ENCODE measurements around the gene PPM1H.

The PPM1H gene

GRCh38 chr12:62866451-62867082, 68.4 kb downstream of the PPM1H start:
- DNase-seq, result no peak

GRCh38 chr12:62865937-62866336, 69.0 kb downstream of the PPM1H start:
- peak; percentile 6 for DNase-seq

DNA sequence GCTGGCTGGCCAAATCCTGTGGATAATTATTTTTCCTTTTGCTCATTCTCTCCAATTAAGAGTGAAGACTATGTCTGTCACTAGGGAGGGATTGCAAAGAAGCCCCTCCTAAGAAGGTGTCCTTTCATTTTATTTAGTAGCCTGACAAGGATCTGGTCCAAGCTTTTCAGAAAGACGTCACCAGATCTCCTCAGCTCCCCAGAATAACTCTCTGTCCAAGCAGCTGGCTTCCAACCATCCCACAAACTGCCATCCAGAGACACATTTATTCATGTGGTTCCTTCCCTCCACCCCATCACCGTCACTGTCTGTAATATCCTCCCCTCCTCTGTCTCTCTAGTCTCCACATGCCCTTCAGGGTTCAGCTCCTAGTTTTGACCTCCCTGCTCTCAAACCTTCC, 69.9 kb downstream of the PPM1H start:
- DNase-seq, result no peak

DNA sequence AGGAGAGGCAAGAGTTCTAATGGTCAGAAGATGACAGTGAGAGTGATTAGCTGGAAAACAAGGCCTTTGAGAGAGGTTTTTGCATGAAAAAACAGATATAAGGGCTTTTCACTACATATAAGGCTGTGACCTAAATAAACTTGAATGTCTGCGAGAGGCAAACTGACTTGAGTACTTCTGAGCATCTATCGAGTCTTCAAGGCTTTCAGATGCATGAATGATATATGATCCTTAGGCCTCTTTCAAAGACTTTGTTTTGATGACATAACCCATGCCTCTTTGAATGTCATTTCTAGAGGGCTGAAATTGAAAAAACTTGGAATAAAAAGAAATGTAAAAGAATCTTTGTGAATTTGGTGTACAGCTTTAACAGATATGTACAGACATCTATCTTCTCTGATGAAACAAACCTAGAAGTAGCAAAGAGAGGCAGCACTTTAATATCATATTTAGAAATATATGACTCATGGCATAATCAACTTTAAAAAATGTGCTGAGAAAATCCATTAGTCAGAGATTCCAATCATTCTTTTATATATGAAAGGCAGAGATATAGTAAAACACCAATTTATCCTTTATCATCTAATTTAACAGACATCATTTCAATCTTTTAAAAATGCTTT, 72.6 kb downstream of the PPM1H start:
- DNase-seq, result no peak

GRCh38 chr12:62861586-62861985, 73.4 kb downstream of the PPM1H start:
- DNase-seq, result no peak

DNA sequence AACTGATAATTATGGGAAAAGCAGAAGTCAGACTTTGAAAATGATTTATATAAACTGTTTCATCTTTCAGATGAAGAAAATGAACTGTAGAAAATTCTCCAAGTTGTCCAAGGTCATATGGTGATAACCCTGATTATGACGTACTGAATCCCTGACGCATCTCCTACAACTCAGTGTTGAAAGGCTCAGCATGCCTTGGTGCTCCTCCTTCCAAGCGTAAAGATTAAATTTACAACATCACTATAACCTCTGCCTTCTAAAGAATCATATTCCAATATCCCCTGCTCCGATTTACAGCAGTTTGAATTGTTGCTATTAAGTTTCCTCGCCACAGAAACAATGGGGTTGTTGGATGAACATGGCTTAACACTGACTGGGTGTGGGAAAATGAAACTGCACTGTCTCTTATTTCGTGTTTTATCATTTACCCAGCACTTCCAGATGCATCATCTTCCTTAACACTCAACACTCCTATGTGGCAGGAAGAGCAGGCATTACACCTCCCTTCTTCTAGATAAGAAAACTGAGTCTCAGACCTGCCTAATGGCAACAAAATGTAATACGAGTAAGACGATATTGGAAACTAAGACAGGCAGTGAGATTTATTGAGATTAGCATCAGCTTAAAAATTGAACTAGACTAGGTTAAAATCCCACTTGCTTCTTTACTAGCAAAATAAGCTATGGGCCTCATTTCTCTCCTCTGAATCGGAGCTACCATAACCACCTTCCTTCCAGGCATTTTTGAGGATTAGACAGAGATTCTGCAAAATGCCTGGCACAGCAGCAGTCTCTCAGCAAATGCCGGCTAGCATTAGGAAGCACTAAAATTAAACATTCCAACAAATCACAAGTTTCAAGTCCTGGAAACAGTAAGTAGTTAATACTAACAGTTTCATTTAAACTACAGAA, 74.2 kb downstream of the PPM1H start:
- no peak for DNase-seq

GRCh38 chr12:62860020-62860419, 74.9 kb downstream of the PPM1H start:
- no peak for DNase-seq

- DNase-seq, result peak; percentile 83
These were observed 75.6 kb downstream of the PPM1H start for GRCh38 chr12:62859321-62859737.

GRCh38 chr12:62856454-62856853, 78.5 kb downstream of the PPM1H start:
- DNase-seq, result no peak

DNA sequence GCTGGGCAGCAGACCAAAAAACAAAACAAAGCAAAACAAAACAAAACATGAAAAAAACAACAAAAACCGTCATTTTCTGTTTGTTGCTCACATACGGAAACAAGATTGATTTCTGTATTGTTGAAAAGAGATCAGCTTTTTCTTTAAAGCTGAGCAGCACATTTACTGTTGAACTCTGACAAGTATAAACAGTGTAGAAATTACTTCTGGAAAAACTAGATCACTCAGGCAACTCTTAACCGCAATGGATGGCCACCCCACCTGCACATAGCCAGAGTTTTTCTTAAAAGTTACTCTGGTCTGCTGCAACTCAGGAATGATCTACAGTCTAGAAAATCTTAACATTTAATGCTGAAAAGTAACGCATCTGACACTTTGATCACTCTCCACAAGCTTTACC, 80.9 kb downstream of the PPM1H start:
- no peak for DNase-seq

DNA sequence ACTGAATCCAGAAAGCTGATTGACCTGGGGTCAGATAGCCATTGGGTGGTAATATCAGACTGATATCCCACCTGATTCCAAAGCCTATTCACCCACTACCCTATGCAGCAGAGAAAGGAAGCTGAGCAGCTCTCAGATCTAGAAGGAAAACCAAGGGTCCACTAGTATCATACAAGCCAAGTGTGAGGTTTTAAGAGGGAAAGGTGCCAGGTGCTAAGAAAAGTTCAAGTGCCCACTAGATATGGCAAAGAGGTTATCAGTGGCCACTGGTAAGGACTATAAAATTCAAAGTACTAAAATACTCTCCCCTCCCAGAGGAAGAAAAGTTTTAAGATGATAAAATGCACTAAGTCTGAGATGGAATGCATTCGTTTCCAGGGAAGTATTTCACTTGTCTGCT, 85.6 kb downstream of the PPM1H start:
- no peak for DNase-seq

- no peak for DNase-seq
These were observed 86.5 kb downstream of the PPM1H start for GRCh38 chr12:62848418-62848817.

GRCh38 chr12:62847709-62848108, 87.2 kb downstream of the PPM1H start:
- no peak for DNase-seq

DNA sequence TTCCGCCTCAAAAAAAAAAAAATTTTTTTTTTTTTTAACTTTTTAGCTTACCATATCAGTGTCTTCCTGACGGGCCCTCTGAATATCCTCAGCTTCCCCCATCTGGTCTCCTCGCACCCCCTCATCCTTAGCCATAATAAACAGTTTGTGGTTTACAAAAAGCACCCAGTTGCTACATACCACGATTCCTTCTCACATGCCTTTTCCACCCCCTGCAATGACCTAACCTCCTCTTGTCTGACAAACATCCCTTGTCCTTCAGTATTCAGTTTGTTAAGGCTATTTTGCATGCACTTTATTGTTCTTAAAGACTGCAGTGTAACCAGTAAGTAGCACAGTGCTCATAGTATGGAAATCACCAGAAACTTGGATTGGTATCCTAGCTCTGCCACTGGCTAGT, 88.5 kb downstream of the PPM1H start:
- no peak for DNase-seq

DNA sequence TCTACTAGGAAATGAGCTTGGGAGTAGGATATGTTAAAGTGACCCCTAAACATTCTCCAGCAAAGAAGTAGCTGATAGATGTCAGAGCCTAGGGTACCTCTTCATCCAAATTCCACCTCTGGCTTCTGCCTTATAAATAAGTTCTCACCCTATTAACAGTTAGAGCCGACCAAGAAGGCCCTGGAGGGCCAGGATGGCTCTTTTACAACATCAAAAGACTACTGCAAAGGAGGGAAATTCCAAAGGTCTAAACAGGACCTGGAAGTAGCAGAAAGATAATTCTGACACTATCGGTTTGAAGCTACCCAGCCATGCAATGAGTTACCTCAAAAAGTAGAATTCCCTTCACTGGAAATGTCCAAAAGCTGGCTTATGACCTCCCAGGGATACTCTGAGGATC, 90.0 kb downstream of the PPM1H start:
- DNase-seq, result no peak

DNA sequence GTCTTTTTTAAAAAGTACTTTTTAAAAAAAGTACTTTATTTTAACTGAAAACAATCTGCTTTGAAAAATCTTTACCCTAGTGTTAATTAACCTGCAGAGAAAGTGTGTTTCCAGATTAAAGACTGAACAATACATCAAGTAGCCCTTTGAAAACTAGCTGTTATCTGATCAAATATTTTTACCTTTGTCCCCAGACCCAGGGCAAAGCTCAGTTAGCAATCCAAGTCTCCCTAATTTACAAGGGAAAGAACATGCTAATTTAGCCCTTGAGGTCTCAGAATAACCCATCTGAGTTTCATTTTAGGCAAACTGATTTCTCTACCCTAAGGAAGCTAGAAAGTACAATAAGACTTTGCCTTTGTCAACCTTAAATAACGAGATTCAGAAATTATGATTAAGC, 91.2 kb downstream of the PPM1H start:
- no peak for DNase-seq

GRCh38 chr12:62841846-62842245, 93.1 kb downstream of the PPM1H start:
- no peak for DNase-seq

DNA sequence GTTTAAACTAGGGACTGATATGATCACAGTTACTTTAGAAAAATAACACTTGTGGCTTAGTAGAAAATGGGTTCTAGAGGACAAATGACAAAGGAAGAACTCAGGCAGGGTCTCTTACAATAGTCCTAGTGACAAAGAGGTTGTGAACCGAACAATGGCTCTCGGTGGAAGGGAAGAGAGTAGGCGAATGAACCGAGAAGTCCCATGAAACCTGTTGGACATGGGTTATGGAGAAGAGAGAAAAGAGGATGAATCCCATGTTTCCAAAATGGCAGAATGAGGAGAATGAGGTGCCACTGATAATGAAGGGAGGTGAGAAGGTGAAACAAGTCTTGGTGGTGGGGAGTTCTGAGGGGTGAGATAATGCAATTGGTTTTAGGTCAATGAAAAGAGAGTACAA, 94.1 kb downstream of the PPM1H start:
- DNase-seq, result no peak

DNA sequence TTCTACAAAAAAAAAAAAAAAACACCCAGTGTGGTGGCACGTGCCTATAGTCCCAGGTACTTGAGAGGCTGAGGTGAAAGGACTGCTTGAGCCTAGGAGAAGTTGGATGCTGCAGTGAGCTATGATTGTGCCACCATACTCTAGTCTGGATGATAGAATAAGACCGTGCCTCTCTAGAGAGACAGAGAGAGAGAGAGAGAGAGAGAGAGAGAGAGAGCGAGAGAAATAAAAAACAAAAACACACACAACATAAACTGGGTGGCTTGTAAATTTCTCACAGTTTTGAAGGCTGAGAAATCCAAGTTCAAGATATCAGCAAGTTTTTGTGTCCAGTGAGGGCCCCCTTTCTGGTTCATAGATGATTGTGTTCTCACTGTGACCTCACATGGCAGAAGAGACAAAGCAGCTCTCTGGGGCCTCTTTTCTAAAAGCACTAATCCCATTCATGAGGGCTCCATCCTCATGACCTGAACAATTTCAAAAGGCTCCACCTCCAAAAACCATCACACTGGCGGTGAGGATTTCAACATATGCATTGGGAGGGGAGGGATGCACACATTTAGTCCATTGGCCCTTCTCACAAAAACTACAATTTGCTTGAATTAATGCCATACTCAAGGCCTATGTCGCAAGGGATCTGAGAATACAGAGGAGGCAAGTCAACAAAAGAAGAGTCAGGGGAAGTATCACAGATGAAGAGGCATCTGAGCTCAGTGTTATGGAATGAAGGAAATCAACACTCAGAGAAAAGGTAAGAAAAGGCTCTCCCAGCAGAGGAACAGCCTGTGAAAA, 94.9 kb downstream of the PPM1H start:
- no peak for DNase-seq

DNA sequence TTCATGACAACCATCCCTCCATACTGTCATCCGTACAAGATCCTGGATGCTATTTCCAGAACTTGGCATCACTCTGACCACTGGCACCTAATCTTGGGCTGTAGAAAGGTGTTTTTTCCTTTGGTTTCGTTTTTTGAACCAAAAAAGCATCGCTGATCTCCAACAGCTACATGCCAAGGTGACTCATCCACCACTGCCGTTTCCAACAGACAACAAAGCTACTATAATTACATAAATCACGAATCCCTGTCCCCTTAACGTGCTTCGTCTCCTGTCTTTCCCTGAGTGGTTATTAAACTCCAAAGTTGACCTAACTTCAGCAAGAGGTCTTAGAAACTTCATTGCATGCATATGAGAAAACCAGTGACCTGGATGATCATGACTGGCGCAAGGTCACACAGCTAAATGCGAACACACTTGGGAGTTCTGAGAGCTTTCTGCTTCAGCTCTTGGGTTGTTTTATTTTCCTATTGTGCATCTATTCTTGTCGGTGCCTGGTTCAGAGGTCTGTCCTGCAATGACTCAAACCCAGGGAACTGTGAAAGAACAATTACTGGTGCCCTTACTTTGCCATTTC, 99.9 kb downstream of the PPM1H start:
- DNase-seq, result peak; percentile 13

- peak; percentile 52 for DNase-seq
These were observed 100.5 kb downstream of the PPM1H start for GRCh38 chr12:62834406-62834805.

DNA sequence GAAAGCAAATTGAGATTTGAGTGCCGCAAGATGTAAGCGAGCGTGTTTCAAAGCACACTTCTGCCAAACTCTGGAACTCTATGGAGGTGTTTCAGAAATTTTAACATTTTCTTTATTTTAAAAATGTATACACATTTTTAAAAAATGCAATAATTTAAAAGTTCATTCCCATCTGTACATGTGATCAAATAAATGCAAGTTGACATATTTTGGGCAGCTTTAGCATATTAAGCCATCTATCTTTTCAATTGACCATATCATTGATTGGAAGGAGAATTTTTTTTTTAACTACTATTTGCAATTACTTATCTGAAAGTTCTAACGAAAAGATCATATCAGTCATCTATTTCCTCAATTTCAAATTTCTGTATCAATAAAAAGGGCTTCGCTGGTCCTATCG, 101.3 kb downstream of the PPM1H start:
- DNase-seq, result no peak

GRCh38 chr12:62832558-62832957, 102.4 kb downstream of the PPM1H start:
- DNase-seq, result no peak

All from NCI-H69 (cell line).